ENCODE results near the gene LAYN. TPM values are rescaled to one million over a fixed set of nuclear protein-coding genes. Genes with fewer than 3 reads are reported as not detected.

Gene LAYN
- total RNA-seq, 2 experiments from 2014 or later = 1.3 to 1.4 TPM

DNA sequence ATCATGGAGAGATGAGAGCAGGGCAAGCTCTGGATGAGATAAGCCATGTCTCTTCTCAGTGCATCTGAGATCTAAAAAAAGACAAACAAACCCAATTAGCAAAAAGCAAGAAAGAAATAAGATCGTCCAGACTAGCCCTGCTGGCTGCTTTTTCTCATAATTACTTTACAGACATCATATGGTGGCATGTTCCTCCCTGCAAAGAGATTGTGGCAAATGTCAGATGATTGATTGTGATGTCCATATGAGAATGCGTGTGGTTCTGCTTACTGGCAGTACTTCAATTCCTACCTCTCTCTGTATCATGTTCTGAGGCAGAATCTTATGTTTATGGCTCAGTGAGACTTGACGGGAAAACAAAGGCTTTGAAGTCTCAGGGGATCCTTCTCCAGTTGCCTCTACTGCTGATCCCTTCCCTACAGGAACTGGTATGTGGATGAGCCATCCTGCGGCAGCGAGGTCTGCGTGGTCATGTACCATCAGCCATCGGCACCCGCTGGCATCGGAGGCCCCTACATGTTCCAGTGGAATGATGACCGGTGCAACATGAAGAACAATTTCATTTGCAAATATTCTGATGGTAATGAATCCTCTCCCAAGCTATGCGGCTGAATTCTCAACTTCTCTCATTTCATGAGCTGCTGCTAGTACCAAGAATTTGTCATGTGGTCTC, 8.8 kb downstream of the LAYN start:
- DNase-seq (no peak), ATAC-seq (ENCODE audit: poor library complexity) (no peak)
- ChIA-PET CTCF (no interaction called here), POLR2A (no interaction called here)
- Histone ChIP-seq H3K27ac (ENCODE audit: low read depth in 1 of 2, low read length in 2 of 2) (no peak overlapping the region), H3K4me1 (ENCODE audit: insufficient read depth, low read length) (no peaks in the 10 kb centered on the region), H3K27me3 (ENCODE audit: control insufficient read depth in 1 of 2, insufficient read depth in 2 of 2, low read length in 2 of 2) (peaks cover 0 to 10% of the 10 kb centered on the region in 2 experiments), H3K9me3 (ENCODE audit: control insufficient read depth in 1 of 2, insufficient read depth in 1 of 2, low read length in 2 of 2) (no peaks in the 10 kb centered on the region), H3K36me3 (ENCODE audit: insufficient read depth, low read length) (no peaks in the 10 kb centered on the region), H3K4me3 (ENCODE audit: low read length) (no peak overlapping the region)
- H3K36me3 Mint-ChIP-seq (ENCODE audit: low read depth) = no peaks in the 10 kb centered on the region
- no peak overlapping the region for H3K27ac Mint-ChIP-seq
- no peak overlapping the region for H3K4me3 Mint-ChIP-seq
- TF ChIP-seq, protein P1, sequence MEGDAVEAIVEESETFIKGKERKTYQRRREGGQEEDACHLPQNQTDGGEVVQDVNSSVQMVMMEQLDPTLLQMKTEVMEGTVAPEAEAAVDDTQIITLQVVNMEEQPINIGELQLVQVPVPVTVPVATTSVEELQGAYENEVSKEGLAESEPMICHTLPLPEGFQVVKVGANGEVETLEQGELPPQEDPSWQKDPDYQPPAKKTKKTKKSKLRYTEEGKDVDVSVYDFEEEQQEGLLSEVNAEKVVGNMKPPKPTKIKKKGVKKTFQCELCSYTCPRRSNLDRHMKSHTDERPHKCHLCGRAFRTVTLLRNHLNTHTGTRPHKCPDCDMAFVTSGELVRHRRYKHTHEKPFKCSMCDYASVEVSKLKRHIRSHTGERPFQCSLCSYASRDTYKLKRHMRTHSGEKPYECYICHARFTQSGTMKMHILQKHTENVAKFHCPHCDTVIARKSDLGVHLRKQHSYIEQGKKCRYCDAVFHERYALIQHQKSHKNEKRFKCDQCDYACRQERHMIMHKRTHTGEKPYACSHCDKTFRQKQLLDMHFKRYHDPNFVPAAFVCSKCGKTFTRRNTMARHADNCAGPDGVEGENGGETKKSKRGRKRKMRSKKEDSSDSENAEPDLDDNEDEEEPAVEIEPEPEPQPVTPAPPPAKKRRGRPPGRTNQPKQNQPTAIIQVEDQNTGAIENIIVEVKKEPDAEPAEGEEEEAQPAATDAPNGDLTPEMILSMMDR (IDR thresholded peaks at IDR 0.05) = no peak
- peaks cover 21% of the 10 kb centered on the region for H3K27me3 Mint-ChIP-seq
- intact Hi-C loops (cut with DNase I, micrococcal nuclease) = no loop called here
- no peaks in the 10 kb centered on the region for H3K9me3 Mint-ChIP-seq
- no peaks in the 10 kb centered on the region for H3K4me1 Mint-ChIP-seq (ENCODE audit: low read depth)

DNA sequence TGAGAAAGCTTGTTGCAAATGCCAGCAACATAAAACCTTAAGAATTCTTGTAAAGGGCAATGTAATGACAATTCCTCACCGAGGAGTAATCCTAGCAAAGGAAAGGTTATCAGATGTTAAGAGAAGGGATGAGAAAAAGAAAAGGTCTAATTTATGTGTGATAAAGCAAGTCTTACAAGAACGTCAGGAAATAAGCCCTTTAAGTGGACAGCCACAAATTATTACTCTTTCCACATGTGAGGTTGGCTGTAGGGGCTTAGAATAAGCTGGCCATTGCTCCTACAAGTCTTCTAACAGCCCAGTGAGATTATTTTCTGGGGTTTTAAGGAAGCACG, 9.3 kb downstream of the LAYN start:
- Mint-ChIP-seq H3K36me3 (ENCODE audit: low read depth) (no peaks in the 10 kb centered on the region), H3K4me3 (no peak overlapping the region), H3K27ac (no peak overlapping the region), H3K9me3 (no peaks in the 10 kb centered on the region), H3K4me1 (ENCODE audit: low read depth) (no peaks in the 10 kb centered on the region), H3K27me3 (peaks cover 21% of the 10 kb centered on the region)
- ChIA-PET CTCF (no interaction called here), POLR2A (no interaction called here)
- Histone ChIP-seq H3K4me1 (ENCODE audit: insufficient read depth, low read length) (no peaks in the 10 kb centered on the region), H3K4me3 (ENCODE audit: low read length) (no peak overlapping the region), H3K9me3 (ENCODE audit: control insufficient read depth in 1 of 2, insufficient read depth in 1 of 2, low read length in 2 of 2) (no peaks in the 10 kb centered on the region), H3K27ac (ENCODE audit: low read depth in 1 of 2, low read length in 2 of 2) (no peak overlapping the region), H3K36me3 (ENCODE audit: insufficient read depth, low read length) (no peaks in the 10 kb centered on the region), H3K27me3 (ENCODE audit: control insufficient read depth in 1 of 2, insufficient read depth in 2 of 2, low read length in 2 of 2) (peaks cover 0 to 10% of the 10 kb centered on the region in 2 experiments)
- DNase-seq (no peak), ATAC-seq (ENCODE audit: poor library complexity) (no peak)
- TF ChIP-seq, protein P1 (IDR thresholded peaks at IDR 0.05) = no peak
- intact Hi-C loops (cut with DNase I, micrococcal nuclease) = no loop called here

DNA sequence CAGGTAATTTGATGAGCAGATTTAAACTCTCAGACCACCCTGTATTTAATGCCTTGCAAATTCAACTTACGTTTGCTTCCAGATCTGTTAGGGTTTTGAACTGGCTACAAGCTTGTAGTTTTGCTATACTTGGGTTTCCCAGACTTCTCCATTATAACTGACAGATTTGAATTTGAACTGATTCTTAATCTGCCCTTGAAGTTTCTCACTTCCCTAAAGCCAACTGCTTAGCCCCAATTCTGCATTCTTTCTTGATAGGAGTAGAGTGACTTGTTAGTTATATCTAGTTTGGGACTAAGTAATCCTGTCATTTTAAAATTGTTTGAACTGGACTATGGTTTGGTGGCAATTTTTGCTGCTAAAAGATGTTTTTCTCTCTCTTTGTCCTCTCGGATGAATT, 9.7 kb downstream of the LAYN start:
- H3K4me3 Mint-ChIP-seq = no peak overlapping the region
- CTCF ChIA-PET = no interaction called here

More for the DNA sequence above, 9.7 kb downstream of the LAYN start:
- POLR2A ChIA-PET = no interaction called here
- TF ChIP-seq, protein P1 (IDR thresholded peaks at IDR 0.05) = no peak
- H3K36me3 Mint-ChIP-seq (ENCODE audit: low read depth) = no peaks in the 10 kb centered on the region
- Histone ChIP-seq H3K4me3 (ENCODE audit: low read length) (no peak overlapping the region), H3K4me1 (ENCODE audit: insufficient read depth, low read length) (no peaks in the 10 kb centered on the region), H3K27ac (ENCODE audit: low read depth in 1 of 2, low read length in 2 of 2) (no peak overlapping the region), H3K36me3 (ENCODE audit: insufficient read depth, low read length) (no peaks in the 10 kb centered on the region), H3K27me3 (ENCODE audit: control insufficient read depth in 1 of 2, insufficient read depth in 2 of 2, low read length in 2 of 2) (peaks cover 0 to 10% of the 10 kb centered on the region in 2 experiments), H3K9me3 (ENCODE audit: control insufficient read depth in 1 of 2, insufficient read depth in 1 of 2, low read length in 2 of 2) (no peaks in the 10 kb centered on the region)
- no peak for DNase-seq
- peaks cover 21% of the 10 kb centered on the region for H3K27me3 Mint-ChIP-seq
- H3K9me3 Mint-ChIP-seq = no peaks in the 10 kb centered on the region
- no peaks in the 10 kb centered on the region for H3K4me1 Mint-ChIP-seq (ENCODE audit: low read depth)
- no peak overlapping the region for H3K27ac Mint-ChIP-seq
- no peak for ATAC-seq (ENCODE audit: poor library complexity)
- intact Hi-C loops (cut with DNase I, micrococcal nuclease) = no loop called here
